A549 (cell line): ENCODE measurements around the gene MIP. TPM values are rescaled to one million over a fixed set of nuclear protein-coding genes. Genes with fewer than 3 reads are reported as not detected.
"Not testable (repeated sequence)": the region's sequence is repeated elsewhere in the genome, so short reads cannot be mapped to it uniquely, and the experiment has no call there.

Experiments used
- ATAC-seq, 2 experiments: fragments of 200-7000 bp in 1 of 2; fragments of >200 bp in 1 of 2; cut with Nextera tagmentation in 1 of 2; cut with Tn5 transposase in 1 of 2; 3 replicates each; pipeline versions ENCODE4 v1.8.0 to v1.9.1; 2018 to 2020; ENCODE audit warnings: mild to moderate bottlenecking in 1 of 2, moderate library complexity in 1 of 2
- CTCF ChIA-PET: fragments of 300-600 bp; sonication (Branson Sonifier 250); formaldehyde crosslinking; extraction: SDS; loops from one replicate; lab custom pipeline; 2021; ENCODE audit warnings: antibody characterized with exemption, inconsistent platforms; lab: Yijun Ruan, JAX
- POLR2A ChIA-PET: fragments of 350-600 bp; formaldehyde crosslinking; extraction: SDS; loops from one replicate; lab custom pipeline; 2021; ENCODE audit warnings: antibody characterized with exemption, inconsistent platforms; lab: Yijun Ruan, JAX
- DNase-seq, 2 experiments: peaks; one replicate each; pipeline versions ENCODE4 v3.0.0 to v3.0.0-alpha.2; 2011 to 2016; ENCODE audit warnings: low read depth in 1 of 2, low spot score in 1 of 2
- FAIRE-seq: peaks from 2 replicates; lab custom pipeline; 2011; peaks lifted over from hg19 to GRCh38; lab: Jason Lieb, UNC
- H3K27ac ChIP-seq, 2 experiments: fragments of >200 bp; sonication (Bioruptor Twin); formaldehyde crosslinking; 3 replicates each; pipeline ENCODE4 v1.5.1; 2016 to 2017
- H3K4me1 ChIP-seq: fragments of >200 bp; sonication (Bioruptor Twin); formaldehyde crosslinking; 3 replicates; pipeline ENCODE4 v1.6.1; 2016
- H3K4me2 ChIP-seq: fragments of >200 bp; sonication (Bioruptor Twin); formaldehyde crosslinking; 3 replicates; pipeline ENCODE4 v1.6.1; 2016
- H3K4me3 ChIP-seq: fragments of >200 bp; sonication (Bioruptor Twin); formaldehyde crosslinking; 3 replicates; pipeline ENCODE4 v1.5.1; 2016
- H3K9me3 ChIP-seq: fragments of >200 bp; sonication (Bioruptor Twin); formaldehyde crosslinking; 3 replicates; pipeline ENCODE4 v1.6.1; 2016
- HOXB5 ChIP-seq: fragments of 250-450 bp; sonication (Bioruptor Pico); IDR thresholded peaks from 2 replicates; pipeline ENCODE4 v1.5.0; 2020; ENCODE audit warnings: mild to moderate bottlenecking, moderate library complexity
- PHF8 ChIP-seq: fragments of 200-600 bp; sonication (generic); IDR thresholded peaks from 2 replicates; pipeline ENCODE4 v1.6.1; 2016; ENCODE audit warnings: low read depth, mild to moderate bottlenecking, antibody characterized with exemption, moderate library complexity, borderline replicate concordance
- POLR2AphosphoS2 ChIP-seq: conservative IDR thresholded peaks from 2 replicates; pipeline ENCODE4 v1.6.1; 2012; ENCODE audit warnings: low read length, improper control_type of control experiment, inconsistent platforms
- RARB ChIP-seq: fragments of 250-450 bp; sonication (Bioruptor Pico); IDR thresholded peaks from 2 replicates; pipeline ENCODE4 v1.8.0; 2021; ENCODE audit warnings: mild to moderate bottlenecking, moderate library complexity
- RNF2 ChIP-seq: fragments of 200-600 bp; sonication (generic); IDR thresholded peaks from 2 replicates; pipeline ENCODE4 v1.6.1; 2016; ENCODE audit warnings: low read depth, mild to moderate bottlenecking, antibody characterized with exemption, moderate library complexity, borderline replicate concordance
- SMC3 ChIP-seq: fragments of >200 bp; sonication (Bioruptor Twin); formaldehyde crosslinking; IDR thresholded peaks from 3 replicates; pipeline ENCODE4 v1.6.1; 2018; ENCODE audit warnings: inconsistent platforms
- TFCP2L1 ChIP-seq: fragments of 250-450 bp; sonication (Bioruptor Pico); IDR thresholded peaks from 2 replicates; pipeline ENCODE4 v1.5.0; 2021; ENCODE audit warnings: mild to moderate bottlenecking
- WGBS: methylation state at CpG from one replicate; pipeline ENCODE4 v1.1.6; 2017; ENCODE audit errors: missing lambda C conversion rate; 5-methylcytosine and 5-hydroxymethylcytosine counted together
- polyA plus RNA-seq, 4 experiments: library from polyadenylated mRNA; depleted of rRNA in 3 of 4; stranded (reverse); fragments of >200 nt; fragmentation: RNase III in 1 of 4; extraction: RNeasy Plus Mini Kit Qiagen cat#74134 plus additional on column Dnase treatment in 1 of 4; gene quantifications; 2 replicates in 3 of 4; 3 replicates in 1 of 4; pipeline ENCODE4 v1.2.3, GENCODE V29; 2011 to 2017
- TF ChIP-seq, protein P1 (sequence below): IDR thresholded peaks from 2 replicates; pipeline ENCODE4 v1.6.1; 2012; ENCODE audit warnings: low read depth, borderline replicate concordance
- TF ChIP-seq, protein P2 (sequence below): fragments of 200-600 bp; sonication (generic); IDR thresholded peaks from 2 replicates; pipeline ENCODE4 v1.6.1; 2016; ENCODE audit warnings: antibody characterized with exemption, mild to moderate bottlenecking, moderate library complexity
- TF ChIP-seq, protein P3 (sequence below): fragments of 450-650 bp; IDR thresholded peaks from 2 replicates; pipeline ENCODE4 v1.6.1; 2014; ENCODE audit warnings: antibody characterized with exemption
- TF ChIP-seq, protein P4 (sequence below): IDR thresholded peaks from 2 replicates; pipeline ENCODE4 v1.6.1; 2012
- TF ChIP-seq, protein P5 (sequence below): fragments of 150-350 bp; IDR thresholded peaks from 2 replicates; pipeline ENCODE4 v1.6.1; 2014; ENCODE audit warnings: low read depth, mild to moderate bottlenecking, low read length

MIP gene
- polyA plus RNA-seq, 2 of the 4 experiments (the other 2 are of a cell fraction): not detected

DNA sequence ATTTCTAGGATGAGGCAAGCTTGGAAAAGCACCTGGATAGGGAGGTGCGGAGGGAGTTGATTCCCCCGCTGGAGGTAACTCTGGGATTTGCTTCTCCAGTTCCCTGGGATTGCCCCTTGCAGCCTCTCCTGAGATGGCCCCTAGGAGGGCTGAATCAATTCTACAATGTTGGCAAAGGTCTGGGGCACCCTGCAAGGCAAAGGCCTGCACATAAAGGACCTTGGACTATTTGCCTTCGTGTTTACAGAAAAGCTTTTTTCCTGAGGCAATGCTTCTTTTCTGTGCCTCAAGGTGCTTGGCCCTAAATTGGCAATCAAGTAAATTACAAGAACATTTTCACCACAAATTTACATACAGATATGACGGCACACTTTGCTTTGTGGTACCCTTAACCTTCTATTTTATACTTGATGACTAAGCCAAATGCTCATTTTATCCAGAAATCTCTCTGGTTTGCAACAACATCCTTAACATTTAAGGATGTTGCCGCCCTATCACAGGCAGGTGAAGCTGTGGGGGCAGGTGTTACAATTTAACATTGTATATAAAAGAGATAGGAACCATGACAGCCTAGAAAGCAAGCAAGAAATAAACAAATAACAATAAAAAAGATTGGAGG lies 45.5 kb downstream of the MIP start:
- Histone ChIP-seq H3K4me2 (no peak overlapping the region), H3K27ac (no peak overlapping the region), H3K4me1 (no peaks in the 10 kb centered on the region), H3K4me3 (no peak overlapping the region), H3K9me3 (no peaks in the 10 kb centered on the region)
- 84% methylated on average over 5 of the region's 5 CpGs for WGBS
- no peak for TF ChIP-seq TFCP2L1 (CRISPR knock-in tag)
- TF ChIP-seq RARB: no peak
- TF ChIP-seq, protein P1, sequence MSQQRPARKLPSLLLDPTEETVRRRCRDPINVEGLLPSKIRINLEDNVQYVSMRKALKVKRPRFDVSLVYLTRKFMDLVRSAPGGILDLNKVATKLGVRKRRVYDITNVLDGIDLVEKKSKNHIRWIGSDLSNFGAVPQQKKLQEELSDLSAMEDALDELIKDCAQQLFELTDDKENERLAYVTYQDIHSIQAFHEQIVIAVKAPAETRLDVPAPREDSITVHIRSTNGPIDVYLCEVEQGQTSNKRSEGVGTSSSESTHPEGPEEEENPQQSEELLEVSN: no peak
- TF ChIP-seq, protein P2, sequence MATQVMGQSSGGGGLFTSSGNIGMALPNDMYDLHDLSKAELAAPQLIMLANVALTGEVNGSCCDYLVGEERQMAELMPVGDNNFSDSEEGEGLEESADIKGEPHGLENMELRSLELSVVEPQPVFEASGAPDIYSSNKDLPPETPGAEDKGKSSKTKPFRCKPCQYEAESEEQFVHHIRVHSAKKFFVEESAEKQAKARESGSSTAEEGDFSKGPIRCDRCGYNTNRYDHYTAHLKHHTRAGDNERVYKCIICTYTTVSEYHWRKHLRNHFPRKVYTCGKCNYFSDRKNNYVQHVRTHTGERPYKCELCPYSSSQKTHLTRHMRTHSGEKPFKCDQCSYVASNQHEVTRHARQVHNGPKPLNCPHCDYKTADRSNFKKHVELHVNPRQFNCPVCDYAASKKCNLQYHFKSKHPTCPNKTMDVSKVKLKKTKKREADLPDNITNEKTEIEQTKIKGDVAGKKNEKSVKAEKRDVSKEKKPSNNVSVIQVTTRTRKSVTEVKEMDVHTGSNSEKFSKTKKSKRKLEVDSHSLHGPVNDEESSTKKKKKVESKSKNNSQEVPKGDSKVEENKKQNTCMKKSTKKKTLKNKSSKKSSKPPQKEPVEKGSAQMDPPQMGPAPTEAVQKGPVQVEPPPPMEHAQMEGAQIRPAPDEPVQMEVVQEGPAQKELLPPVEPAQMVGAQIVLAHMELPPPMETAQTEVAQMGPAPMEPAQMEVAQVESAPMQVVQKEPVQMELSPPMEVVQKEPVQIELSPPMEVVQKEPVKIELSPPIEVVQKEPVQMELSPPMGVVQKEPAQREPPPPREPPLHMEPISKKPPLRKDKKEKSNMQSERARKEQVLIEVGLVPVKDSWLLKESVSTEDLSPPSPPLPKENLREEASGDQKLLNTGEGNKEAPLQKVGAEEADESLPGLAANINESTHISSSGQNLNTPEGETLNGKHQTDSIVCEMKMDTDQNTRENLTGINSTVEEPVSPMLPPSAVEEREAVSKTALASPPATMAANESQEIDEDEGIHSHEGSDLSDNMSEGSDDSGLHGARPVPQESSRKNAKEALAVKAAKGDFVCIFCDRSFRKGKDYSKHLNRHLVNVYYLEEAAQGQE: no peak
- TF ChIP-seq, protein P3, sequence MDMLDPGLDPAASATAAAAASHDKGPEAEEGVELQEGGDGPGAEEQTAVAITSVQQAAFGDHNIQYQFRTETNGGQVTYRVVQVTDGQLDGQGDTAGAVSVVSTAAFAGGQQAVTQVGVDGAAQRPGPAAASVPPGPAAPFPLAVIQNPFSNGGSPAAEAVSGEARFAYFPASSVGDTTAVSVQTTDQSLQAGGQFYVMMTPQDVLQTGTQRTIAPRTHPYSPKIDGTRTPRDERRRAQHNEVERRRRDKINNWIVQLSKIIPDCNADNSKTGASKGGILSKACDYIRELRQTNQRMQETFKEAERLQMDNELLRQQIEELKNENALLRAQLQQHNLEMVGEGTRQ: no peak
- TF ChIP-seq, protein P4, sequence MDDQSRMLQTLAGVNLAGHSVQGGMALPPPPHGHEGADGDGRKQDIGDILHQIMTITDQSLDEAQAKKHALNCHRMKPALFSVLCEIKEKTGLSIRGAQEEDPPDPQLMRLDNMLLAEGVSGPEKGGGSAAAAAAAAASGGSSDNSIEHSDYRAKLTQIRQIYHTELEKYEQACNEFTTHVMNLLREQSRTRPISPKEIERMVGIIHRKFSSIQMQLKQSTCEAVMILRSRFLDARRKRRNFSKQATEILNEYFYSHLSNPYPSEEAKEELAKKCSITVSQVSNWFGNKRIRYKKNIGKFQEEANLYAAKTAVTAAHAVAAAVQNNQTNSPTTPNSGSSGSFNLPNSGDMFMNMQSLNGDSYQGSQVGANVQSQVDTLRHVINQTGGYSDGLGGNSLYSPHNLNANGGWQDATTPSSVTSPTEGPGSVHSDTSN: no peak
- TF ChIP-seq SMC3: no peak
- TF ChIP-seq HOXB5 (CRISPR knock-in tag): no peak
- TF ChIP-seq, protein P5, sequence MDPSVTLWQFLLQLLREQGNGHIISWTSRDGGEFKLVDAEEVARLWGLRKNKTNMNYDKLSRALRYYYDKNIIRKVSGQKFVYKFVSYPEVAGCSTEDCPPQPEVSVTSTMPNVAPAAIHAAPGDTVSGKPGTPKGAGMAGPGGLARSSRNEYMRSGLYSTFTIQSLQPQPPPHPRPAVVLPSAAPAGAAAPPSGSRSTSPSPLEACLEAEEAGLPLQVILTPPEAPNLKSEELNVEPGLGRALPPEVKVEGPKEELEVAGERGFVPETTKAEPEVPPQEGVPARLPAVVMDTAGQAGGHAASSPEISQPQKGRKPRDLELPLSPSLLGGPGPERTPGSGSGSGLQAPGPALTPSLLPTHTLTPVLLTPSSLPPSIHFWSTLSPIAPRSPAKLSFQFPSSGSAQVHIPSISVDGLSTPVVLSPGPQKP: no peak
- TF ChIP-seq RNF2: no peak
- TF ChIP-seq PHF8: no peak
- no peak for TF ChIP-seq POLR2AphosphoS2
- CTCF ChIA-PET: interaction anchor here (0.6 to 1.2 kb wide), 3 partner anchors 27 to 165 kb away, joined by 3 to 4 read pairs (median 4); no protein-coding TSS in a partner anchor
- POLR2A ChIA-PET: no interaction called here
- ATAC-seq (no peak), FAIRE-seq (no peak), DNase-seq (no peak)

DNA sequence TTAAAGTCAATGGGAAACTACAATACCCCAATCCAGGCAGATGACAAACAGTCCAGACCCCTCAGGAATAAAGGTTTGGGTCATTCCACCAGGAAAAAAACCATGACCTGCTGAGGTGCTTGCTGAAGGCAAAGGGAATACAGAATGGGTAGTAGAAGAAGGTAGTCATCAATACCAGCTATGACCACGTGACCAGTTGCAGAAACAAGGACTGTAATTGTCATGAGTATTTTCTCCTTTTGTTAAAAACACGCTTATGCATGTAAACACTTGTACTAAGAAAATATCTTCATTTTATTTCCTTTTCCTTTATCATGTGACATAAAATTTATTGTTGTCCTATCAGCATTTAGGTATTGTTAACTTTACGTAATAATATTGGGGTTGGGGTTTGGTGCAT lies 50.2 kb downstream of the MIP start:
- DNase-seq, POLR2A ChIA-PET, H3K9me3 ChIP-seq, FAIRE-seq, H3K4me1 ChIP-seq, H3K4me3 ChIP-seq, H3K4me2 ChIP-seq, CTCF ChIA-PET, ATAC-seq, H3K27ac ChIP-seq: not testable (repeated sequence)
- TF ChIP-seq, protein P3: peak; percentile 44; the same call in 1 of the 2 replicates
- 58% methylated on average over 3 of the region's 3 CpGs for WGBS

DNA sequence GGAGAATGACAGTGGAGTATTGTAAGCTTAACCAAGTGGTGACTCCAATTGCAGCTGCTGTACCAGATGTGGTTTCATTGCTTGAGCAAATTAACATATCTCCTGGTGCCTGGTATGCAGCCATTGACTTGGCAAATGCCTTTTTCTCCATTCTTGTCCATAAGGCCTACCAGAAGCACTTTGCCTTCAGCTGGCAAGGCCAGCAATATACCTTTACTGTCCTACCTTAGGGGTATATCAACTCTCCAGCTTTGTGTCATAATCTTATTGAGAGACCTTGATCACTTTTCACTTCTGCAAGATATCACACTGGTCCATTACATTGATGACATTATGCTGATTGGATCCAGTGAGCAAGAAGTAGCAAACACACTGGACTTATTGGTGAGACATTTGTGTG lies 52.8 kb downstream of the MIP start:
- DNase-seq, H3K27ac ChIP-seq, FAIRE-seq, POLR2A ChIA-PET, H3K4me3 ChIP-seq, H3K4me1 ChIP-seq, CTCF ChIA-PET, ATAC-seq, H3K4me2 ChIP-seq: not testable (repeated sequence)
- peaks cover 13% of the 10 kb centered on the region; the same call in 2 of the 3 replicates for H3K9me3 ChIP-seq
